A673 (cell line): Measurements from ENCODE around the gene KIAA0753. TPM values are rescaled to one million over a fixed set of nuclear protein-coding genes. Genes with fewer than 3 reads are reported as not detected.

ENCODE experiments used
- BruUV-seq: library from RNA; stranded (reverse); fragments of 400-500 nt; replicated peaks from 2 replicates; lab custom pipeline; 2021; lab: Mats Ljungman, UMichigan
- CTCF ChIA-PET: fragments of 300-600 bp; sonication (Branson Sonifier 250); formaldehyde crosslinking; loops from one replicate; lab custom pipeline; 2022; ENCODE audit warnings: antibody characterized with exemption; lab: Charles Lee
- POLR2A ChIA-PET: fragments of 300-600 bp; sonication (Branson Sonifier 250); formaldehyde crosslinking; loops from one replicate; lab custom pipeline; 2022; ENCODE audit warnings: antibody characterized with exemption; ENCODE audit not compliant: low non-redundant PET; lab: Charles Lee
- DNase-seq: peaks from one replicate; pipeline ENCODE4 v3.0.0-alpha.2; 2015; ENCODE audit warnings: low spot score
- H3K27ac ChIP-seq: fragments of 200-600 bp; sonication (generic); 2 replicates; pipeline ENCODE4 v1.5.1; 2016; ENCODE audit warnings: mixed run types, low read depth, mild to moderate bottlenecking, mixed read lengths, antibody characterized with exemption, low read length; ENCODE audit not compliant: poor library complexity, severe bottlenecking
- H3K27me3 ChIP-seq: fragments of 200-600 bp; sonication (generic); replicated peaks from 2 replicates; pipeline ENCODE4 v1.6.1; 2017; ENCODE audit warnings: mixed run types, low read depth, mild to moderate bottlenecking, mixed read lengths, antibody characterized with exemption, low read length; ENCODE audit not compliant: insufficient read depth, poor library complexity
- H3K36me3 ChIP-seq: fragments of 200-600 bp; sonication (generic); 2 replicates; pipeline ENCODE4 v1.6.1; 2016; ENCODE audit warnings: mixed run types, mild to moderate bottlenecking, mixed read lengths, antibody characterized with exemption, low read length; ENCODE audit not compliant: insufficient read depth, poor library complexity, severe bottlenecking
- H3K4me1 ChIP-seq: fragments of 200-600 bp; sonication (generic); 2 replicates; pipeline ENCODE4 v1.6.1; 2017; ENCODE audit warnings: mixed run types, mild to moderate bottlenecking, mixed read lengths, antibody characterized with exemption, low read length; ENCODE audit not compliant: insufficient read depth, poor library complexity, severe bottlenecking
- H3K4me3 ChIP-seq: fragments of 200-600 bp; sonication (generic); 2 replicates; pipeline ENCODE4 v1.5.1; 2016; ENCODE audit warnings: low read depth, mixed run types, mild to moderate bottlenecking, mixed read lengths, low read length; ENCODE audit not compliant: poor library complexity, severe bottlenecking
- H3K9me3 ChIP-seq: fragments of 200-600 bp; sonication (generic); 2 replicates; pipeline ENCODE4 v1.6.1; 2016; ENCODE audit warnings: mixed run types, low read depth, mild to moderate bottlenecking, mixed read lengths, antibody characterized with exemption, low read length; ENCODE audit not compliant: poor library complexity, severe bottlenecking
- CTCF ChIP-seq: fragments of 300-800, 200-600 bp; sonication (generic); conservative IDR thresholded peaks from 2 replicates; pipeline ENCODE4 v1.5.1; 2017; ENCODE audit warnings: low read depth, mild to moderate bottlenecking, antibody characterized with exemption, low read length, moderate library complexity, mixed read lengths
- EZH2 ChIP-seq: fragments of 200-600 bp; sonication (generic); IDR thresholded peaks from 2 replicates; pipeline ENCODE4 v1.6.1; 2017; ENCODE audit warnings: borderline replicate concordance, low read depth, mild to moderate bottlenecking, mixed read lengths, antibody characterized with exemption, low read length; ENCODE audit not compliant: poor library complexity, severe bottlenecking
- intact Hi-C: fragments of 100-400 bp; cut with micrococcal nuclease; formaldehyde crosslinking; loops from one replicate; pipeline ENCODE4 v1.10.0; 2022; ENCODE audit not compliant: unreplicated experiment
- total RNA-seq: library from RNA; stranded (reverse); gene quantifications from 2 replicates; pipeline ENCODE4 v1.2.3, GENCODE V29; 2021

KIAA0753 gene
- total RNA-seq, 1 experiment from 2014 or later: 41.2 TPM

- Histone ChIP-seq H3K4me1 (peaks cover 7% of the 10 kb centered on the region), H3K4me3 (no peak overlapping the region), H3K27me3 (no peaks in the 10 kb centered on the region), H3K27ac (no peak overlapping the region), H3K9me3 (no peaks in the 10 kb centered on the region), H3K36me3 (peaks cover 53% of the 10 kb centered on the region)
- CTCF ChIA-PET: no interaction called here
- POLR2A ChIA-PET: no interaction called here
- DNase-seq: no peak
- intact Hi-C loops: no loop called here
- no peak for TF ChIP-seq EZH2
- no peak for TF ChIP-seq CTCF
- BruUV-seq: no TSS peak
Measured at GRCh38 chr17:6608321-6608720, 32.2 kb downstream of the KIAA0753 start.

- Histone ChIP-seq H3K36me3 (peaks cover 55% of the 10 kb centered on the region), H3K4me3 (no peak overlapping the region), H3K27me3 (no peaks in the 10 kb centered on the region), H3K27ac (no peak overlapping the region), H3K9me3 (no peaks in the 10 kb centered on the region), H3K4me1 (peaks cover 16% of the 10 kb centered on the region)
- CTCF ChIA-PET: no interaction called here
- intact Hi-C loops: no loop called here
- POLR2A ChIA-PET: no interaction called here
- TF ChIP-seq CTCF: no peak
- TF ChIP-seq EZH2: no peak
- BruUV-seq: no TSS peak
- DNase-seq: no peak
Measured at GRCh38 chr17:6605142-6605541, 35.4 kb downstream of the KIAA0753 start.

GRCh38 chr17:6603744-6604325, 36.7 kb downstream of the KIAA0753 start:
- ChIA-PET CTCF (interaction anchor here (0.7 kb wide), 1 partner anchor 1258 kb away, joined by 3 read pairs; no protein-coding TSS in a partner anchor), POLR2A (no interaction called here)
- Histone ChIP-seq H3K4me3 (no peak overlapping the region), H3K4me1 (peaks cover 16% of the 10 kb centered on the region), H3K9me3 (no peaks in the 10 kb centered on the region), H3K27ac (no peak overlapping the region), H3K27me3 (no peaks in the 10 kb centered on the region), H3K36me3 (peaks cover 55% of the 10 kb centered on the region)
- intact Hi-C loops: no loop called here
- BruUV-seq: no TSS peak
- TF ChIP-seq EZH2 (no peak), CTCF (0 out of 2 replicates have a peak, but pooled peaks have one; percentile 13)
- DNase-seq: peak; percentile 49
